ENCODE measurements around the gene AZU1. TPM values are rescaled to one million over a fixed set of nuclear protein-coding genes. Genes with fewer than 3 reads are reported as not detected.

Gene AZU1
- total RNA-seq, 2 donors from 2014 or later: 6.9 TPM; not detected in 1

DNA sequence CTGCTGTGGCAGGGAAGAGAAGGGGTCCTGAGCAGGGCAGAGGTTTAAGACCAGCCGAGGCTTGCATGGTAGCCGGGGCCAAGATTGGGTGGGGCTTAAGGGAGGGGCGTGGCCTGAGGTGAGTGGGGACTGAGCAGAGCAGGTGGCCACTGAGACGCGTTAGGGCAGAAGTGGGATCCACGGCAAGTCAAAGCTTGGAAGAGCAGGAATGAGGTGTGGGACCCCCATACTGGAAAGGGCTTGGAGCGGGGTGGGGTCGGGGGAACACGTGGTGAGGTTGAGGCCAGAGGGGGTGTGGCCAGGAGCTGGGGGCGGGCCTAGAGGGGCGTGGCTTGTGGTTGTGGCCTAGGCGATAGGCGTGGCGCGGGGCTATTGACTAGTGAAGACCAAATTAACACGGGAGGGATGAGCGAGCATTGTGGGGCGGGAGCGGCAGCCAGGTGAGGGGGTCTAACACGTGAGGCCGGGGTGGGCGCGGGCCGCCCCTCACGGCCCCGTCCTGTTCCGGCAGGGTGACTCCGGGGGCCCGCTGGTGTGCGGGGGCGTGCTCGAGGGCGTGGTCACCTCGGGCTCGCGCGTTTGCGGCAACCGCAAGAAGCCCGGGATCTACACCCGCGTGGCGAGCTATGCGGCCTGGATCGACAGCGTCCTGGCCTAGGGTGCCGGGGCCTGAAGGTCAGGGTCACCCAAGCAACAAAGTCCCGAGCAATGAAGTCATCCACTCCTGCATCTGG, 35.1 kb downstream of the AZU1 start:
- 22% methylated on average over 46 of the region's 48 CpGs for WGBS
- no peak for DNase-seq (ENCODE audit: low spot score)
- intact Hi-C loops (cut with DNase I): loop anchor here (2.0 kb wide), 1 partner anchor 58 kb away; no protein-coding TSS in a partner anchor
- H3K36me3 ChIP-seq: no peaks in the 10 kb centered on the region
- H3K4me3 ChIP-seq: no peak overlapping the region
- no peaks in the 10 kb centered on the region for H3K4me1 ChIP-seq (replicated peaks)
- TF ChIP-seq POLR2A (IDR thresholded peaks at IDR 0.05) (no peak), POLR2AphosphoS5 (IDR thresholded peaks at IDR 0.05) (no peak)
- TF ChIP-seq, protein P1, sequence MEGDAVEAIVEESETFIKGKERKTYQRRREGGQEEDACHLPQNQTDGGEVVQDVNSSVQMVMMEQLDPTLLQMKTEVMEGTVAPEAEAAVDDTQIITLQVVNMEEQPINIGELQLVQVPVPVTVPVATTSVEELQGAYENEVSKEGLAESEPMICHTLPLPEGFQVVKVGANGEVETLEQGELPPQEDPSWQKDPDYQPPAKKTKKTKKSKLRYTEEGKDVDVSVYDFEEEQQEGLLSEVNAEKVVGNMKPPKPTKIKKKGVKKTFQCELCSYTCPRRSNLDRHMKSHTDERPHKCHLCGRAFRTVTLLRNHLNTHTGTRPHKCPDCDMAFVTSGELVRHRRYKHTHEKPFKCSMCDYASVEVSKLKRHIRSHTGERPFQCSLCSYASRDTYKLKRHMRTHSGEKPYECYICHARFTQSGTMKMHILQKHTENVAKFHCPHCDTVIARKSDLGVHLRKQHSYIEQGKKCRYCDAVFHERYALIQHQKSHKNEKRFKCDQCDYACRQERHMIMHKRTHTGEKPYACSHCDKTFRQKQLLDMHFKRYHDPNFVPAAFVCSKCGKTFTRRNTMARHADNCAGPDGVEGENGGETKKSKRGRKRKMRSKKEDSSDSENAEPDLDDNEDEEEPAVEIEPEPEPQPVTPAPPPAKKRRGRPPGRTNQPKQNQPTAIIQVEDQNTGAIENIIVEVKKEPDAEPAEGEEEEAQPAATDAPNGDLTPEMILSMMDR (IDR thresholded peaks at IDR 0.05): no peak
- H3K27me3 ChIP-seq (replicated peaks; ENCODE audit: insufficient read depth): no peaks in the 10 kb centered on the region
- H3K27ac ChIP-seq: no peak overlapping the region
- H3K9me3 ChIP-seq: no peaks in the 10 kb centered on the region

DNA sequence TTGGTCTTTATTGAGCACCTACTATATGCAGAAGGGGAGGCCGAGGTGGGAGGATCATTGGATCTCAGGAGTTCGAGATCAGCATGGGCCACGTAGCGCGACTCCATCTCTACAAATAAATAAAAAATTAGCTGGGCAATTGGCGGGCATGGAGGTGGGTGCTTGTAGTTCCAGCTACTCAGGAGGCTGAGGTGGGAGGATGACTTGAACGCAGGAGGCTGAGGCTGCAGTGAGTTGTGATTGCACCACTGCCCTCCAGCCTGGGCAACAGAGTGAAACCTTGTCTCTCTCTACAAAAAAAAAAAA, 35.6 kb downstream of the AZU1 start:
- Histone ChIP-seq H3K27ac (no peak overlapping the region), H3K36me3 (no peaks in the 10 kb centered on the region), H3K27me3 (replicated peaks; ENCODE audit: insufficient read depth) (no peaks in the 10 kb centered on the region), H3K9me3 (no peaks in the 10 kb centered on the region), H3K4me3 (no peak overlapping the region), H3K4me1 (replicated peaks) (no peaks in the 10 kb centered on the region)
- DNase-seq (ENCODE audit: low spot score): no peak
- intact Hi-C loops (cut with DNase I): loop anchor here (2.0 kb wide), 1 partner anchor 58 kb away; no protein-coding TSS in a partner anchor
- no peak for TF ChIP-seq POLR2AphosphoS5 (IDR thresholded peaks at IDR 0.05)
- 83% methylated on average over 7 of the region's 7 CpGs for WGBS

DNA sequence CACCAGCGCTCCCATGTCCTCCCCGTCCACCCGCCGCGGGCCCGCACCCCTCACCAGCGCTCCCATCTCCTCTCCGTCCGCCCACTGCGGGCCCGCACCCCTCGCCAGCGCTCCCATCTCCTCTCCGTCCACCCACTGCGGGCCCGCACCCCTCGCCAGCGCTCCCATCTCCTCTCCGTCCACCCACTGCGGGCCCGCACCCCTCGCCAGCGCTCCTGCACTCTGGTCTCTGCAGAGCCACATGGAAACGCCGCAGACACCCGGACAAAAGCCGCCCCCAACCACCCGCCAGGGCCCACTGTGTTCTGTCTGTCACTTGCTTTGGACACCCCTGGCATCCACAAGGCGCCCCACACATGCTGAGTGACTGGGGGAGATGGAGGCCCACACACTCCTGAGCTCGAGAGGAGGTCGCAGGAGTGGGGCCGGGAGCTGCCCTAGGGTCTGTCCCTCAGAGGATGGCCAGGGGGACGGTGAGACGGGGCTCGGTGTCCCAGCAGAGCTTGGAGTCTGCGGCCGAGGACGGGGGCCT, 39.2 kb downstream of the AZU1 start:
- no peak for DNase-seq (ENCODE audit: low spot score)
- Histone ChIP-seq H3K4me1 (replicated peaks) (no peaks in the 10 kb centered on the region), H3K27ac (no peak overlapping the region), H3K4me3 (no peak overlapping the region), H3K27me3 (replicated peaks; ENCODE audit: insufficient read depth) (no peaks in the 10 kb centered on the region), H3K36me3 (no peaks in the 10 kb centered on the region), H3K9me3 (no peaks in the 10 kb centered on the region)
- 86% methylated on average over 37 of the region's 38 CpGs for WGBS
- TF ChIP-seq POLR2AphosphoS5 (IDR thresholded peaks at IDR 0.05) (no peak), POLR2A (IDR thresholded peaks at IDR 0.05) (no peak)
- TF ChIP-seq, protein P1 (IDR thresholded peaks at IDR 0.05): no peak
- intact Hi-C loops (cut with DNase I): loop anchor here (5.0 kb wide), 1 partner anchor 115 kb away; the partner anchor contains the start of gene WDR18

DNA sequence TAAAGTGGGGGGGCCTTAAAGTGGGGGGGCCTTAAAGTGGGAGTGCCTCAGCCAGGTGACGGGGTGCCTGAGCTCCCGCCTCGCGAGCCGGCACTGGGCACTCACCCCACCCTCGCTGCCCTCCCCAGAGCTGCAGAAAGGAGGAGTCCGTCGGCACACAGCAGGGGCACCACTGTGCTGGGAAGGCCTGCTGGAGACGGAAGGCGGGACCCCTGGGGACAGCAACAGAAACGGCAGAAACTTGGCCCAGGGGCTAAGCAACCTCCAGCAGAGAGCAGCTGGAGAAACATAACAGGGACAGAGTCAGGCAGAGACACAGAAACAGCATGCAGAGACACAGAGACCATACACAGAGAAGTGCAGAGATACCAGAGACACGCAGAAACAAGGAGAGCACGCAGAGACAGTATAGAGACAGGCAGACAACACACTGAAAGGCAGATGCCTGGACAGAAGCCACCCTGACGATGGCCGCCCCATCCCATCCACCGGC, 39.7 kb downstream of the AZU1 start:
- Histone ChIP-seq H3K27me3 (replicated peaks; ENCODE audit: insufficient read depth) (no peaks in the 10 kb centered on the region), H3K4me3 (no peak overlapping the region), H3K27ac (no peak overlapping the region), H3K4me1 (replicated peaks) (no peaks in the 10 kb centered on the region), H3K9me3 (no peaks in the 10 kb centered on the region), H3K36me3 (no peaks in the 10 kb centered on the region)
- no peak for DNase-seq (ENCODE audit: low spot score)
- TF ChIP-seq, protein P1 (IDR thresholded peaks at IDR 0.05): no peak
- TF ChIP-seq POLR2A (IDR thresholded peaks at IDR 0.05): no peak
- no peak for TF ChIP-seq POLR2AphosphoS5 (IDR thresholded peaks at IDR 0.05)
- intact Hi-C loops (cut with DNase I): loop anchor here (5.0 kb wide), 1 partner anchor 115 kb away; the partner anchor contains the start of gene WDR18
- 80% methylated on average over 16 of the region's 16 CpGs for WGBS

DNA sequence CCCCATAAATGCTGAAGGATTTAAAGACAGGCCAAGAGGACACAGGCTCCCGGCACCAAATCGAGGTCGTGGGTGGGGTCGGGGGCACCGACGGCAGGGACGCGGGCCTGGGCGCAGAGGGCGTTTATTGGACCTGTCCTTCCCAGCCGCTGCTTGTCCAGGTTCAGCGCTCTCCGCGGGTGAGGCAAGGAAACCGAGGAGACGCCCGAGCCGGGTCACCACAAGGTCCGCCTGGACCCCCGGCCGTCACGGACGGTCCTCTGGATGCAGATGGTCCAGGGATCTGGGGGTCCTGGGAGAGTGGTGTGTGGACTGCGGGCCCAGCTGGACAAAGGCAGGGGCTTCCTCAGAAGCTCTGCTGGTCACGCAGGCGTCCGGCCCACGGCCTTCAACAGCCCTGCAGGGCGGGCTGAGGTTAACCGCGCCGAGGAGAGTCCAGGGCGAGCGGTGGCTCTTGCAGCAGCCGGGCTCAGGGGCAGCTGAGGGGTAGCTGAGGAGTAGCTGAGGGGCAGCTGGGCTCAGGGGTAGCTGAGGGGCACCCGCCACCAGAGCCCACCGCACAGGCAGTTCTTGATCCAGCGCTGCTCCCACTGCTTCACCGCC, 40.3 kb downstream of the AZU1 start:
- H3K36me3 ChIP-seq: no peaks in the 10 kb centered on the region
- H3K4me1 ChIP-seq (replicated peaks): no peaks in the 10 kb centered on the region
- whole genome bisulfite sequencing: 89% methylated on average over 38 of the region's 39 CpGs
- no peak for TF ChIP-seq POLR2A (IDR thresholded peaks at IDR 0.05)
- TF ChIP-seq POLR2AphosphoS5 (IDR thresholded peaks at IDR 0.05): no peak
- TF ChIP-seq, protein P1 (IDR thresholded peaks at IDR 0.05): no peak
- DNase-seq (ENCODE audit: low spot score): no peak
- no peaks in the 10 kb centered on the region for H3K9me3 ChIP-seq
- no peaks in the 10 kb centered on the region for H3K27me3 ChIP-seq (replicated peaks; ENCODE audit: insufficient read depth)
- intact Hi-C loops (cut with DNase I): loop anchor here (2.0 to 5.0 kb wide), 2 partner anchors 45 to 114 kb away; partner anchors contain the start of genes R3HDM4 and WDR18
- no peak overlapping the region for H3K27ac ChIP-seq
- H3K4me3 ChIP-seq: no peak overlapping the region

All from prostate gland (tissue), 2 donors.